NCI-H2107 treated with DMSO at 0.1 percent for 48 hours (cell line): ENCODE results near the gene STAT3.
"Not testable (repeated sequence)": the region's sequence is repeated elsewhere in the genome, so short reads cannot be mapped to it uniquely, and the experiment has no call there.

Experiments used
- DNase-seq: peaks from one replicate; lab custom pipeline; 2025; ENCODE audit not compliant: unreplicated experiment; lab: John Stamatoyannopoulos, UW

Gene STAT3

GRCh38 chr17:42409523-42410318 is 21.5 kb upstream of the STAT3 start:
- no peak for DNase-seq

DNA sequence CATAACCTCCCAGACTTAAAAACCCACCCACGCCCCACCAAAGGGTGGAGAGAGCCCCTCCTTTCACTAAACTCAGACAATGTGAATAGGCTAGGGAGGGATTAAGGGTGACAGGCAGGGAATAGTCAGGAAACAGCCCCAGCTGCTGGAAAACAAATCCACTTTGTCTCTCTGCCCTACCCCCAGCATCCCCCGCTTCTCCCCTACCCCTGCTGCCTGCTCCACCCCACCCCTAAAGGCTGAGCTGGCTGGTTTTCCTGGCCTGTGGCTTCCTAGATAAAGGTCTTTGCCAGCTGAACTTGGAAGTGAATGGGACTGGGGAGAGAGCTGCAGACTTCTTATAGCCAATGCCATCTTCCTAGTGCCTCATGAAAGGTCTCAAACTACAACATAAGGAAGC is 19.8 kb upstream of the STAT3 start:
- DNase-seq, result no peak

DNA sequence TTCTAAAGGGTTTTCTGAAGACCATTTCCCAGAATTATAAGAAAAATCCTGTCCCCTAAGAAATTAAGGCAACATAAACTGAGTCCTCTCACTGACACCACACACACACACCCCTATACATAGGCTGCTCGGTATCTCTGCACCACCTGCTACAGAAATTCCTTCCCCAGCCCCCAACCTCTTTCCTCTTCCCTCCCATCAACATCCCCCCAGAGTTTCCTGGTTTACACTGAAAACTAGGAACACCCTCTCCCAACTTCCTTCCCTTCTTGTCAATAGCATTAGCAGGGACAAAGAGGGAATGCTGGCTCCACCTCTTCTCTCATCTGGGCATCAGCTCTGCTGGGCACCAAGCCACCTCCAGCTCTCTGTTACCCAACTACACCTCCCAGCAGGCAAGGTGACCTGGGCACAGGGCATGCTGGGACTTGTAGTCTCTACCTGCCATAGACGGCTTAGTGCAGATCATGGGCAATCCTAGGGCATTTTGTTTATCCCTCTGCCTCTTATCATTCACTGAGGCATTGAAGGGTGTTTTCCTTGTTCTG is 19.1 kb upstream of the STAT3 start:
- DNase-seq, result peak; percentile 84

GRCh38 chr17:42406615-42407288 is 18.5 kb upstream of the STAT3 start:
- no peak for DNase-seq

GRCh38 chr17:42405963-42406495 is 17.8 kb upstream of the STAT3 start:
- DNase-seq, result peak; percentile 49

DNA sequence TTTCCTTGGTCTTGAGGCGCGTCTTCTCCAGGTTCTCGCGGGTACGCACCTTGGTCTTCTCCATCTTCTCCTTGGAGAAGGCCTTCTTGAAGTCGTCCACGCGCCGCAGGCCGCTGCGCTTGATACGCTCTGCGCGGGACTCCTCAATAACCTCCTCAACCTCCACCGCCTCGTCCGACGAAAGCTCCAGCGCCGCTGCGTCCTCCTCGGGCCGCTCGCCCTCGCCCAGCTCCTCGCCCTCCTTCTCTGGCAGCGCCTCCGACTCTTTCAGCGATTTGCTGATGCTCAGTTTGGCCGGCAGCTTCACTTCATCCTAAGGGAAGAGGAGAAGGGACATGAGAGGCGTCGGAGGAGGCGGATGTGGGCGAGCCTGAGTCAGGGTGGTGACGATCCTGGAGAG is 16.8 kb upstream of the STAT3 start:
- no peak for DNase-seq

GRCh38 chr17:42404326-42405055 is 16.2 kb upstream of the STAT3 start:
- DNase-seq, result no peak

DNA sequence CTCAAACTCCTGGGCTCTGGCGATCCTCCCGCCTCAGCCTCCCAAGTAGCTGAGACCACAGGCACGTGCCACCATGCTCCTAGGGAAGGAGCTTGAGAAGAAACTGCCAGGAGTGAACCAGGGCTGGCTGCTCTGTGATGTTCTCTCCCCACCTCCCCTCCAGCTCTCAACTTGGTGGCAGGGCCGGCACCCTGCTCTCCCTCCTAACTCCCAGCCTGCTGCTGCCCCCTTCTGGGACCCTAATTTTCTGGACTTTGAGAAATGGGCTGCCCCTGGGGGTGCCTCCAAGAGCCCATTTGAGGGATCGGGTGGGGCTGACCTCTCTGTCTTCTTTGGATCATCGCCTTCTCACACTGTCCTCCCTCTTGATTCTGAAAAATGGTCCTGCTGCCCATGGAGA is 14.9 kb upstream of the STAT3 start:
- DNase-seq, result peak; percentile 10

GRCh38 chr17:42402117-42402516 is 13.9 kb upstream of the STAT3 start:
- peak; percentile 24 for DNase-seq

DNA sequence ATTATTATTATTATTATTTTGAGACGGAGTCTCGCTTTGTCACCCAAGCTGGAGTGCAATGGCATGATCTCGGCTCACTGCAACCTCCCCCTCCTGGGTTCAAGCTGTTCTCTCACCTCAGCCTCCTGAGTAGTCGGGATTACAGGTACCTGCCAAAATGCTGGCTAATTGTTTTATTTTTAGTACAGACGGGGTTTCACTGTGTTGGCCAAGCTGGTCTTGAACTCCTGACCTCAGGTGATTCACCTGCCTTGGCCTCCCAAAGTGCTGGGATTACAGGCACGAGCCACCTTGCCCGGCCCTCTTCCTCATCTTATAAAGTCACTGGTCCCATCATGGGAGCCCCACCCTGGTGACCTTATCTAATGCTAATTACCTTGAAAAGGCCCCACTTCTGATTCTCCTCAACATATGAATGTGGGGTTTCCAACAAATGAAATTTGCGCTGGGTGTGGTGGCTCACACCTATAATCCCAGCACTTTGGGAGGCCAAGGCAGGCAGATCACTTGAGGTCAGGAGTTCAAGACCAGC is 12.7 kb upstream of the STAT3 start:
- not testable (repeated sequence) for DNase-seq

- DNase-seq, result no peak
Measured at GRCh38 chr17:42399948-42400843, 12.0 kb upstream of the STAT3 start.

- no peak for DNase-seq
Measured at GRCh38 chr17:42399121-42399520, 10.9 kb upstream of the STAT3 start.

DNA sequence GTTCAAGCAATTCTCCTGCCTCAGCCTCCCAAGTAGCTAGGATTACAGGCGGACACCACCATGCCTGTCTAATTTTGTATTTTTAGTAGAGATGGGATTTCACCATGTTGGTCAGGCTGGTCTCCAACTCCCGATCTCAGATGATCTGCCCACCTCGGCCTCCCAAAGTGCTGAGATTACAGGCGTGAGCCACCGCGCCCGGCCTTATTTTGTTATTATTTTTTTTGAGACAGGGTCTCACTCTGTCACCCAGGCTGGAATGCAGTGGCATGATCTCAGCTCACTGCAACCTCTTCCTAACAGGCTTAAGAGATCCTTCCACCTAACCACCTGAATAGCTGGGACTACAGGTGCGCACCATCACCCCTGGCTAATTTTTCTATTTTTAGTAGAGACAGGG is 7.4 kb upstream of the STAT3 start:
- DNase-seq, result not testable (repeated sequence)

DNA sequence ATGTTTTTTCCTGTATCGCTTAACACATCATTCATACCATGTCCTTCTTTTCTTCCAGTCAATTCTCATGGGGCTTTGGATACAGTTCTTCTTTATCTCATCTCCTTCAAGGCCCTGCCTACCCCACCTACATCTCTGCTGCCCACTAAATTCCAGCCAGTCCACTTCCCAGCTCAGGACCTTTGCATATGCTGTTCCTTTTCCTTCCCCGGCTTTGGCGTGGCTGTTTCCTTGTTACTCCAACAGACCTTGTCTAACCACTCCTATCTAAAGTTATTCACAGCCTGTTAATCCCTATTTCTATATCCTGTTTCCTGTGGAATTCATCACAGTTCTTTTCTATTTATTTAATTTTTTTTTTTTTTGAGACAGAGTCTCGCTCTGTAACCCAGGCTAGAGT is 6.6 kb upstream of the STAT3 start:
- DNase-seq, result no peak

GRCh38 chr17:42392692-42393415 is 4.6 kb upstream of the STAT3 start:
- no peak for DNase-seq

DNA sequence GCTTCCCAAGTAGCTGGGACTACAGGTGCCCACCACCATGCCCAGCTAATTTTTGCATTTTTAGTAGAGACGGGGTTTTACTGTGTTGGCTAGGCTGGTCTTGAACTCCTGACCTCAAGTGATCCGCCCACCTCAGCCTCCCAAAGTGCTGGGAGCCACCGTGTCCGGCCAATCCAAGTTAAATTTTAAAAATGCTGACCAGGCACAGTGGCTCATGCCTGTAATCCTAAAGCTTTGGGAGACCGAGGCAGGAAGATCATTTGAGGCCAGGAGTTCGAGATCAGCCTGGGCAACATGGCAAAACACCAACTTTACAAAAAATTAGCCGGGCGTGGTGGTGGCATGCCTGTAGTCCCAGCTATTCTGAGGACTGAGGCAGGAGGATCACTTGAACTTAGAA is 3.2 kb upstream of the STAT3 start:
- not testable (repeated sequence) for DNase-seq

DNA sequence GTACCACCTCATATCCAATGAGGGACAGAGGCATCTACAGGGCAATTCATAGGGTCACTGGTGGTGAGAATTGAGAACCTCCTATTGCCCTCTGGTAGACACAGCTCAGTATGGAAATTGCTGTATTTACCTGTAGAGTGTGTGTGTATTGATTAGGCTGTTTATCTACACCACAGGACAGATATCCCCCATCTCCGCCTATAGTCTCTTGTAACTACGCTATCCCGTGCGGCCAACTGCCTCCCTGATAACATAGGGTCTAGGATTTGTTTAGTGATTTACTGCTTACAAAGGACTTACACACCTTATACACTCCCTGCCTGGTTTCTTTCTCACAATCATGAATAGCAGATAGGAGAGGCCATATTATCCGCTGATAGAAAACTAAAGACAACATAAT is 1.7 kb upstream of the STAT3 start:
- no peak for DNase-seq

DNA sequence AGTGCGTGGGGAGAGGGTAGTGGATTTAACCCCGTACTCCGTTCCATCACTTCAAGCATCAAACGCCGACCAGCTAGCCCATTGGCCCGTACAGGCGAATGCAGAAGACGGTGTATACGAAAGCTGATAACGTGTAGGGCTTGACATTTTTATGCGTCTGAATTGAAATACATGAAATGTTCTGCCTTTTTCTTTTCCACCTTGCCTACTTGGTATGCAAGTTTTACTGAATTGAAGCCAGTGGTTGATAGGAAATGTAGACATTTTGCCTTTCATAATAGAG is 834 bp upstream of the STAT3 start:
- DNase-seq, result no peak

GRCh38 chr17:42387661-42388380 is 421 bp downstream of the STAT3 start:
- DNase-seq, result peak; percentile 52
